Measurements from ENCODE around the gene CRCP. TPM values are rescaled to one million over a fixed set of nuclear protein-coding genes. Genes with fewer than 3 reads are reported as not detected.
A peak's percentile ranks its signal among the peaks of the same experiment; 100 is the strongest.

Gene CRCP
- total and polyA plus RNA-seq, 2 of the 13 experiments (the other 11 are each of a cell fraction or from before 2014, with no cell fraction given): 22.7 to 31.0 TPM

DNA sequence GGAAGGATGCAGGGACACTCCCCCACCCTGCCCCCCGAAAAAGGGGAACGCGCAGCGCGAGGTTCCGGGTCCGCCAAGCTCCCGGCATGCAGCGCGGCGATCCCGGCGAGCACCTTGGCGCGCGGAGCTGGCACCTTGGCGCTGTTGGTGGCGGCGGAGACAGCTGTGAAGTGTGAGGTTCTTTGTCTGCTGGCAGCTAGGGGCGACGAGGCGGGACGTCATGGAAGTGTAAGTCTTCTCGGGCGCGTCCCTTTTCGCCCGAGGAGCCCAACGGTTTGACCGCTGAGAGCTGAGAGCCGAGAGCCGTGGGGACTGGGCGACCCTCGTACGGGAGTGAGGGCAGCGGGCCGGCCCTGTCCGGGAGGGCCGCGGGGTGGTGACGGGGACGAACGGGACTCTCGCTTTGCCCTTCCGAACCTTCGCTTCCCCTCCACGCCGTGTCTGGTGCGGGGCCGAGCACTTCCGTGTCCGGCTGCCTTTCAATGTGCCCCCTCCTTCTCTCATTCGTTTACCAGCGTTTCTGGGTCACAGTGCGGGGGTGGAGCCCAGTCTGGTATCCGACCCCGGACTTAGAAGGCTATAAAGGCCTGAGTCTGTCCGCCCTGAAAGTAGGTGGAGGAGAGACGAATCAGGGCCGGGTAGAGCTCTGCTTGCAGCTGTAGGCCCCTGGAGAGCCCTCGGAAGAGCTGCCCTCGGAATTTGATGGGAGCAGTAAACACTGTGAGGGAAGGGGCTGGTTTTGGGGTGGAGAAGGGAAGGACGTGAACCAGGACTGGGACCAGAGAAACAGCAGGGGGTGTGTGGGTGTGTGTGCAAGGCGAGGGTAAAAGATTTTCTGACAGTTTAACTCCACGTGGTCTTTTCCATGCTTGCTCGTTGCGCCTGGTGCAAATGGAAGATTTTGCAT lies at the start of gene CRCP (continued):
- TF ChIP-seq, protein P1, sequence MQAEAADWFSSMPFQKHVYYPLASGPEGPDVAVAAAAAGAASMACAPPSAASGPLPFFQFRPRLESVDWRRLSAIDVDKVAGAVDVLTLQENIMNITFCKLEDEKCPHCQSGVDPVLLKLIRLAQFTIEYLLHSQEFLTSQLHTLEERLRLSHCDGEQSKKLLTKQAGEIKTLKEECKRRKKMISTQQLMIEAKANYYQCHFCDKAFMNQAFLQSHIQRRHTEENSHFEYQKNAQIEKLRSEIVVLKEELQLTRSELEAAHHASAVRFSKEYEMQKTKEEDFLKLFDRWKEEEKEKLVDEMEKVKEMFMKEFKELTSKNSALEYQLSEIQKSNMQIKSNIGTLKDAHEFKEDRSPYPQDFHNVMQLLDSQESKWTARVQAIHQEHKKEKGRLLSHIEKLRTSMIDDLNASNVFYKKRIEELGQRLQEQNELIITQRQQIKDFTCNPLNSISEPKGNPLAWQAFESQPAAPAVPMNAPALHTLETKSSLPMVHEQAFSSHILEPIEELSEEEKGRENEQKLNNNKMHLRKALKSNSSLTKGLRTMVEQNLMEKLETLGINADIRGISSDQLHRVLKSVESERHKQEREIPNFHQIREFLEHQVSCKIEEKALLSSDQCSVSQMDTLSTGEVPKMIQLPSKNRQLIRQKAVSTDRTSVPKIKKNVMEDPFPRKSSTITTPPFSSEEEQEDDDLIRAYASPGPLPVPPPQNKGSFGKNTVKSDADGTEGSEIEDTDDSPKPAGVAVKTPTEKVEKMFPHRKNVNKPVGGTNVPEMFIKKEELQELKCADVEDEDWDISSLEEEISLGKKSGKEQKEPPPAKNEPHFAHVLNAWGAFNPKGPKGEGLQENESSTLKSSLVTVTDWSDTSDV (CRISPR knock-in tag; IDR thresholded peaks at IDR 0.05): peak; percentile 93
- TF ChIP-seq ZNF672 (CRISPR knock-in tag; IDR thresholded peaks at IDR 0.05): no peak
- peak; percentile 79; the same call in 1 of the 2 replicates for TF ChIP-seq ZFP90 (CRISPR knock-in tag; IDR thresholded peaks at IDR 0.05; ENCODE audit: borderline replicate concordance)
- TF ChIP-seq GABPA (IDR thresholded peaks at IDR 0.05; ENCODE audit: low read depth, low read length): peak; percentile 53
- TF ChIP-seq GABPA (CRISPR knock-in tag; IDR thresholded peaks at IDR 0.05; ENCODE audit: low read depth): peak; percentile 59
- TF ChIP-seq SP1 (IDR thresholded peaks at IDR 0.05): no peak
- TF ChIP-seq SP1 (CRISPR knock-in tag; IDR thresholded peaks at IDR 0.05): no peak; the same call in 1 of the 2 replicates
- TF ChIP-seq ZNF350 (CRISPR knock-in tag; IDR thresholded peaks at IDR 0.05; ENCODE audit: borderline replicate concordance, low read depth): peak; percentile 67; the same call in 1 of the 2 replicates
- TF ChIP-seq ZNF710 (CRISPR knock-in tag; IDR thresholded peaks at IDR 0.05; ENCODE audit: borderline replicate concordance): peak; percentile 31; the same call in 1 of the 2 replicates
- TF ChIP-seq GTF3A (CRISPR knock-in tag; conservative IDR thresholded peaks at IDR 0.05): no peak
- peak; percentile 59; the same call in 1 of the 2 replicates for TF ChIP-seq SP2 (CRISPR knock-in tag; IDR thresholded peaks at IDR 0.05)
- no peak for TF ChIP-seq HMGA1 (CRISPR knock-in tag; conservative IDR thresholded peaks at IDR 0.05)
- peak; percentile 72 for TF ChIP-seq TBX2 (CRISPR knock-in tag; IDR thresholded peaks at IDR 0.05; ENCODE audit: borderline replicate concordance)
- TF ChIP-seq AGO1 (IDR thresholded peaks at IDR 0.05; ENCODE audit: low read depth, low read length, poor library complexity, severe bottlenecking): peak; percentile 47
- no peak for TF ChIP-seq ZFP62 (CRISPR knock-in tag; IDR thresholded peaks at IDR 0.05)
- no peak for TF ChIP-seq MBD4 (IDR thresholded peaks at IDR 0.05; ENCODE audit: borderline replicate concordance, low read length)
- no peak for TF ChIP-seq TP53 (CRISPR knock-in tag; conservative IDR thresholded peaks at IDR 0.05)
- TF ChIP-seq, protein P2, sequence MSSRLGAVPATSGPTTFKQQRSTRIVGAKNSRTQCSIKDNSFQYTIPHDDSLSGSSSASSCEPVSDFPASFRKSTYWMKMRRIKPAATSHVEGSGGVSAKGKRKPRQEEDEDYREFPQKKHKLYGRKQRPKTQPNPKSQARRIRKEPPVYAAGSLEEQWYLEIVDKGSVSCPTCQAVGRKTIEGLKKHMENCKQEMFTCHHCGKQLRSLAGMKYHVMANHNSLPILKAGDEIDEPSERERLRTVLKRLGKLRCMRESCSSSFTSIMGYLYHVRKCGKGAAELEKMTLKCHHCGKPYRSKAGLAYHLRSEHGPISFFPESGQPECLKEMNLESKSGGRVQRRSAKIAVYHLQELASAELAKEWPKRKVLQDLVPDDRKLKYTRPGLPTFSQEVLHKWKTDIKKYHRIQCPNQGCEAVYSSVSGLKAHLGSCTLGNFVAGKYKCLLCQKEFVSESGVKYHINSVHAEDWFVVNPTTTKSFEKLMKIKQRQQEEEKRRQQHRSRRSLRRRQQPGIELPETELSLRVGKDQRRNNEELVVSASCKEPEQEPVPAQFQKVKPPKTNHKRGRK (CRISPR knock-in tag; IDR thresholded peaks at IDR 0.05): no peak
- no peak for TF ChIP-seq ZNF850 (CRISPR knock-in tag; conservative IDR thresholded peaks at IDR 0.05)
- TF ChIP-seq ZNF510 (CRISPR knock-in tag; IDR thresholded peaks at IDR 0.05; ENCODE audit: low read depth): peak; percentile 69; the same call in 1 of the 2 replicates
- no peak; the same call in 1 of the 2 replicates for TF ChIP-seq HNF4A (CRISPR knock-in tag; IDR thresholded peaks at IDR 0.05)

Measured in HepG2 (cell line).